HepG2 (cell line): Measurements from ENCODE around the gene FUT3. TPM values are rescaled to one million over a fixed set of nuclear protein-coding genes. Genes with fewer than 3 reads are reported as not detected.

Experiments used
- EP300 ChIP-seq, 3 experiments: sonication (generic) in 1 of 3; formaldehyde crosslinking in 1 of 3; IDR thresholded peaks; 2 replicates each; pipeline versions ENCODE4 v1.5.1 to v1.6.1; 2011 to 2020; ENCODE audit warnings: low read depth in 2 of 3, low read length in 2 of 3, borderline replicate concordance in 1 of 3, improper control_type of control experiment in 1 of 3, mild to moderate bottlenecking in 1 of 3, missing genetic modification reagents in 1 of 3, moderate library complexity in 1 of 3
- HNF4A ChIP-seq: sonication (generic); formaldehyde crosslinking; IDR thresholded peaks from 2 replicates; pipeline ENCODE4 v1.4.0; 2020; ENCODE audit warnings: missing genetic modification reagents
- MBNL3 ChIP-seq: fragments of 250-450 bp; sonication (Bioruptor Pico); conservative IDR thresholded peaks from 2 replicates; pipeline ENCODE4 v1.8.0; 2022; ENCODE audit warnings: mild to moderate bottlenecking, inconsistent platforms
- MEIS2 ChIP-seq: sonication (generic); formaldehyde crosslinking; IDR thresholded peaks from 2 replicates; pipeline ENCODE4 v1.9.0; 2021; ENCODE audit warnings: mild to moderate bottlenecking, missing genetic modification reagents
- NCOA5 ChIP-seq: sonication (generic); formaldehyde crosslinking; IDR thresholded peaks from 2 replicates; pipeline ENCODE4 v1.4.0; 2020; ENCODE audit warnings: missing genetic modification reagents
- NFRKB ChIP-seq: fragments of 450-650 bp; IDR thresholded peaks from 2 replicates; pipeline ENCODE4 v1.6.1; 2017
- NFYC ChIP-seq: IDR thresholded peaks from 2 replicates; pipeline ENCODE4 v1.6.1; 2016; ENCODE audit warnings: missing genetic modification reagents, missing compliant biosample characterization
- NR2F6 ChIP-seq, 2 experiments: IDR thresholded peaks; 2 replicates each; pipeline ENCODE4 v1.6.1; 2016; ENCODE audit warnings: antibody characterized with exemption in 1 of 2, mild to moderate bottlenecking in 1 of 2
- RXRA ChIP-seq: sonication (generic); formaldehyde crosslinking; IDR thresholded peaks from 2 replicates; pipeline ENCODE4 v1.5.1; 2020; ENCODE audit warnings: missing genetic modification reagents
- SNAPC2 ChIP-seq: sonication (generic); formaldehyde crosslinking; IDR thresholded peaks from 2 replicates; pipeline ENCODE4 v1.8.1; 2022; ENCODE audit warnings: mild to moderate bottlenecking, missing genetic modification reagents
- SRF ChIP-seq: IDR thresholded peaks from 2 replicates; pipeline ENCODE4 v1.6.1; 2011; ENCODE audit warnings: mild to moderate bottlenecking, low read depth, low read length, moderate library complexity
- THAP11 ChIP-seq: IDR thresholded peaks from 2 replicates; pipeline ENCODE4 v1.6.1; 2016; ENCODE audit warnings: missing biosample characterization, missing genetic modification reagents
- WIZ ChIP-seq: sonication (generic); formaldehyde crosslinking; IDR thresholded peaks from 2 replicates; pipeline ENCODE4 v1.5.1; 2020; ENCODE audit warnings: mild to moderate bottlenecking, missing genetic modification reagents
- XRCC5 ChIP-seq: fragments of 200-400 bp; formaldehyde crosslinking; optimal IDR thresholded peaks from 2 replicates; pipeline ENCODE3; 2017; ENCODE audit warnings: mild to moderate bottlenecking, low read length
- ZNF121 ChIP-seq: sonication (generic); formaldehyde crosslinking; IDR thresholded peaks from 2 replicates; pipeline ENCODE4 v1.5.0; 2020; ENCODE audit warnings: mild to moderate bottlenecking, missing genetic modification reagents
- ZNF136 ChIP-seq: sonication (generic); formaldehyde crosslinking; IDR thresholded peaks from 2 replicates; pipeline ENCODE4 v1.8.1; 2022; ENCODE audit warnings: low read depth, mild to moderate bottlenecking, moderate library complexity, missing genetic modification reagents
- ZNF772 ChIP-seq: sonication (generic); formaldehyde crosslinking; IDR thresholded peaks from 2 replicates; pipeline ENCODE4 v1.5.0; 2020; ENCODE audit warnings: mild to moderate bottlenecking, missing genetic modification reagents
- ZSCAN22 ChIP-seq: sonication (generic); formaldehyde crosslinking; IDR thresholded peaks from 2 replicates; pipeline ENCODE4 v1.4.0; 2020; ENCODE audit warnings: mild to moderate bottlenecking, missing genetic modification reagents
- polyA plus RNA-seq, 8 experiments: library from polyadenylated mRNA; depleted of rRNA in 3 of 8; stranded (reverse) in 7 of 8; unstranded in 1 of 8; fragments of >200 nt; fragmentation: Illumina TruSeq in 4 of 8; extraction: Trizol in 4 of 8; gene quantifications; 2 replicates each; pipeline versions ENCODE4 v1.2.1 to v1.2.3, GENCODE V29; 2011 to 2016; ENCODE audit warnings: low read depth in 4 of 8, missing spikeins in 1 of 8, mixed read lengths in 1 of 8; ENCODE audit not compliant: insufficient read depth in 1 of 8
- total RNA-seq, 5 experiments: library from RNA; depleted of rRNA; stranded (reverse); fragments of >200 nt; fragmentation: Illumina TruSeq; extraction: Trizol; gene quantifications; 2 replicates each; pipeline ENCODE4 v1.2.3, GENCODE V29; 2016; ENCODE audit warnings: low read depth in 1 of 5
- TF ChIP-seq, protein P1 (sequence below): sonication (generic); formaldehyde crosslinking; IDR thresholded peaks from 2 replicates; pipeline ENCODE4 v1.4.0; 2020; ENCODE audit warnings: missing genetic modification reagents
- TF ChIP-seq, protein P2 (sequence below): sonication (generic); formaldehyde crosslinking; IDR thresholded peaks from 2 replicates; pipeline ENCODE4 v1.5.0; 2020; ENCODE audit warnings: mild to moderate bottlenecking, missing genetic modification reagents
- TF ChIP-seq, protein P3 (sequence below): IDR thresholded peaks from 2 replicates; pipeline ENCODE4 v1.6.1; 2018; ENCODE audit warnings: missing genetic modification reagents, mild to moderate bottlenecking, missing compliant biosample characterization
- TF ChIP-seq, protein P4 (sequence below): sonication (generic); formaldehyde crosslinking; IDR thresholded peaks from 2 replicates; pipeline ENCODE4 v1.4.0; 2020; ENCODE audit warnings: mild to moderate bottlenecking, missing genetic modification reagents
- TF ChIP-seq, protein P5 (sequence below), 2 experiments: fragments of 450-650 bp in 1 of 2; sonication (generic) in 1 of 2; formaldehyde crosslinking; IDR thresholded peaks; 2 replicates each; pipeline versions ENCODE4 v1.5.0 to v1.8.0; 2020 to 2022; ENCODE audit warnings: mild to moderate bottlenecking in 1 of 2, missing genetic modification reagents in 1 of 2
- TF ChIP-seq, protein P6 (sequence below): sonication (generic); formaldehyde crosslinking; IDR thresholded peaks from 2 replicates; pipeline ENCODE4 v1.4.0; 2020; ENCODE audit warnings: mild to moderate bottlenecking, missing genetic modification reagents

Gene FUT3
- total and polyA plus RNA-seq, 2 of the 13 experiments (the other 11 are each of a cell fraction or from before 2014, with no cell fraction given): 0.53 to 1.1 TPM

DNA sequence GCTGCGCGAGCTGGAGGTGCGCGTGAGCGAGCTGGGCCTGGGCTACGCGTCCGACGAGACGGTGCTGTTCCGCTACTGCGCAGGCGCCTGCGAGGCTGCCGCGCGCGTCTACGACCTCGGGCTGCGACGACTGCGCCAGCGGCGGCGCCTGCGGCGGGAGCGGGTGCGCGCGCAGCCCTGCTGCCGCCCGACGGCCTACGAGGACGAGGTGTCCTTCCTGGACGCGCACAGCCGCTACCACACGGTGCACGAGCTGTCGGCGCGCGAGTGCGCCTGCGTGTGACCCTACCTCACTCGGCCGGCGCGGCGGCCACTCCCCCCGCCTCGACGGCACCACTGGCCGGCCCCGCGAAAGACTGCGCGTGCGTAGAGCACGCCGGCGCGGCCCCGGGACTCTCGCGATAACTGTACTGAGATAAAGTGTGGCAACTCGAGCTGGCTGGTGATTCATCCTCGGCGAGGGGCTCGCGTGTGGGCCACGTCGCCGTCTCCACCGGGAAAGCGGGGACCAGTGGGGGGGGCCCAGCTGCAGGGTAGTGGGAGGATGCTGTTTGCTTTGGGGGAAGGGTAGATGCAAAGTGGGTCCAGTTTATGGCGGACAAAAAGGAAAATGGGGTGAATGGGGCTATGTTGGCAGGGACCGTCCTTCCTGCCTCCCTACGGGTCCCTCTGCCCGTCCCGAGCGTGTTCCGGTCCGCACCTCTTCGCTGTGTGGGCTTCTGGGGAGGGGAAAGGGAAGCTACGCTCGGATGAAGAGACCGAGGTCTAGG, 23.2 kb downstream of the FUT3 start (continued):
- TF ChIP-seq, protein P1, sequence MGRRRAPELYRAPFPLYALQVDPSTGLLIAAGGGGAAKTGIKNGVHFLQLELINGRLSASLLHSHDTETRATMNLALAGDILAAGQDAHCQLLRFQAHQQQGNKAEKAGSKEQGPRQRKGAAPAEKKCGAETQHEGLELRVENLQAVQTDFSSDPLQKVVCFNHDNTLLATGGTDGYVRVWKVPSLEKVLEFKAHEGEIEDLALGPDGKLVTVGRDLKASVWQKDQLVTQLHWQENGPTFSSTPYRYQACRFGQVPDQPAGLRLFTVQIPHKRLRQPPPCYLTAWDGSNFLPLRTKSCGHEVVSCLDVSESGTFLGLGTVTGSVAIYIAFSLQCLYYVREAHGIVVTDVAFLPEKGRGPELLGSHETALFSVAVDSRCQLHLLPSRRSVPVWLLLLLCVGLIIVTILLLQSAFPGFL: no peak
- TF ChIP-seq RXRA (peak; percentile 87), ZNF772 (CRISPR knock-in tag) (peak; percentile 95), ZNF121 (CRISPR knock-in tag) (peak; percentile 90), NFYC (CRISPR knock-in tag) (no peak), ZSCAN22 (CRISPR knock-in tag) (no peak), NR2F6 (IDR thresholded peaks at IDR 0.05) (no peak), NR2F6 (CRISPR knock-in tag; IDR thresholded peaks at IDR 0.05) (no peak), XRCC5 (peak; percentile 48), NCOA5 (CRISPR knock-in tag) (no peak; the same call in 1 of the 2 replicates), ZNF136 (CRISPR knock-in tag) (0 out of 2 replicates have a peak, but pooled peaks have one; percentile 48), EP300 (IDR thresholded peaks at IDR 0.05; ENCODE audit: low read depth in 2 of 2, low read length in 2 of 2) (no peak), EP300 (CRISPR knock-in tag; IDR thresholded peaks at IDR 0.05; ENCODE audit: borderline replicate concordance) (peak; percentile 64), SRF (no peak), WIZ (CRISPR knock-in tag) (peak; percentile 69; the same call in 1 of the 2 replicates), HNF4A (CRISPR knock-in tag) (no peak), MBNL3 (CRISPR knock-in tag) (no peak), THAP11 (peak; percentile 88), NFRKB (no peak), MEIS2 (CRISPR knock-in tag) (no peak; the same call in 1 of the 2 replicates), SNAPC2 (peak; percentile 86)
- TF ChIP-seq, protein P2, sequence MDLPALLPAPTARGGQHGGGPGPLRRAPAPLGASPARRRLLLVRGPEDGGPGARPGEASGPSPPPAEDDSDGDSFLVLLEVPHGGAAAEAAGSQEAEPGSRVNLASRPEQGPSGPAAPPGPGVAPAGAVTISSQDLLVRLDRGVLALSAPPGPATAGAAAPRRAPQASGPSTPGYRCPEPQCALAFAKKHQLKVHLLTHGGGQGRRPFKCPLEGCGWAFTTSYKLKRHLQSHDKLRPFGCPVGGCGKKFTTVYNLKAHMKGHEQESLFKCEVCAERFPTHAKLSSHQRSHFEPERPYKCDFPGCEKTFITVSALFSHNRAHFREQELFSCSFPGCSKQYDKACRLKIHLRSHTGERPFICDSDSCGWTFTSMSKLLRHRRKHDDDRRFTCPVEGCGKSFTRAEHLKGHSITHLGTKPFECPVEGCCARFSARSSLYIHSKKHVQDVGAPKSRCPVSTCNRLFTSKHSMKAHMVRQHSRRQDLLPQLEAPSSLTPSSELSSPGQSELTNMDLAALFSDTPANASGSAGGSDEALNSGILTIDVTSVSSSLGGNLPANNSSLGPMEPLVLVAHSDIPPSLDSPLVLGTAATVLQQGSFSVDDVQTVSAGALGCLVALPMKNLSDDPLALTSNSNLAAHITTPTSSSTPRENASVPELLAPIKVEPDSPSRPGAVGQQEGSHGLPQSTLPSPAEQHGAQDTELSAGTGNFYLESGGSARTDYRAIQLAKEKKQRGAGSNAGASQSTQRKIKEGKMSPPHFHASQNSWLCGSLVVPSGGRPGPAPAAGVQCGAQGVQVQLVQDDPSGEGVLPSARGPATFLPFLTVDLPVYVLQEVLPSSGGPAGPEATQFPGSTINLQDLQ (CRISPR knock-in tag): no peak
- TF ChIP-seq, protein P3, sequence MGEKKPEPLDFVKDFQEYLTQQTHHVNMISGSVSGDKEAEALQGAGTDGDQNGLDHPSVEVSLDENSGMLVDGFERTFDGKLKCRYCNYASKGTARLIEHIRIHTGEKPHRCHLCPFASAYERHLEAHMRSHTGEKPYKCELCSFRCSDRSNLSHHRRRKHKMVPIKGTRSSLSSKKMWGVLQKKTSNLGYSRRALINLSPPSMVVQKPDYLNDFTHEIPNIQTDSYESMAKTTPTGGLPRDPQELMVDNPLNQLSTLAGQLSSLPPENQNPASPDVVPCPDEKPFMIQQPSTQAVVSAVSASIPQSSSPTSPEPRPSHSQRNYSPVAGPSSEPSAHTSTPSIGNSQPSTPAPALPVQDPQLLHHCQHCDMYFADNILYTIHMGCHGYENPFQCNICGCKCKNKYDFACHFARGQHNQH (CRISPR knock-in tag): no peak; the same call in none of the 2 replicates
- TF ChIP-seq, protein P4, sequence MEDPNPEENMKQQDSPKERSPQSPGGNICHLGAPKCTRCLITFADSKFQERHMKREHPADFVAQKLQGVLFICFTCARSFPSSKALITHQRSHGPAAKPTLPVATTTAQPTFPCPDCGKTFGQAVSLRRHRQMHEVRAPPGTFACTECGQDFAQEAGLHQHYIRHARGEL (CRISPR knock-in tag): no peak
- TF ChIP-seq, protein P5, sequence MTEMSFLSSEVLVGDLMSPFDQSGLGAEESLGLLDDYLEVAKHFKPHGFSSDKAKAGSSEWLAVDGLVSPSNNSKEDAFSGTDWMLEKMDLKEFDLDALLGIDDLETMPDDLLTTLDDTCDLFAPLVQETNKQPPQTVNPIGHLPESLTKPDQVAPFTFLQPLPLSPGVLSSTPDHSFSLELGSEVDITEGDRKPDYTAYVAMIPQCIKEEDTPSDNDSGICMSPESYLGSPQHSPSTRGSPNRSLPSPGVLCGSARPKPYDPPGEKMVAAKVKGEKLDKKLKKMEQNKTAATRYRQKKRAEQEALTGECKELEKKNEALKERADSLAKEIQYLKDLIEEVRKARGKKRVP (CRISPR knock-in tag; IDR thresholded peaks at IDR 0.05): peak in 1 of 2 experiments; percentile 75; a peak in 2 of 4 replicates
- TF ChIP-seq, protein P6, sequence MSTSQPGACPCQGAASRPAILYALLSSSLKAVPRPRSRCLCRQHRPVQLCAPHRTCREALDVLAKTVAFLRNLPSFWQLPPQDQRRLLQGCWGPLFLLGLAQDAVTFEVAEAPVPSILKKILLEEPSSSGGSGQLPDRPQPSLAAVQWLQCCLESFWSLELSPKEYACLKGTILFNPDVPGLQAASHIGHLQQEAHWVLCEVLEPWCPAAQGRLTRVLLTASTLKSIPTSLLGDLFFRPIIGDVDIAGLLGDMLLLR: peak; percentile 86
